Iris pigment epithelial cell (primary cell): ENCODE results near the gene PRDX5.
A peak's percentile ranks its signal among the peaks of the same experiment; 100 is the strongest.

ENCODE experiments used
- DNase-seq: peaks from one replicate; pipeline ENCODE4 v3.0.0-alpha.2; 2011; ENCODE audit warnings: low read depth

Gene PRDX5

DNA sequence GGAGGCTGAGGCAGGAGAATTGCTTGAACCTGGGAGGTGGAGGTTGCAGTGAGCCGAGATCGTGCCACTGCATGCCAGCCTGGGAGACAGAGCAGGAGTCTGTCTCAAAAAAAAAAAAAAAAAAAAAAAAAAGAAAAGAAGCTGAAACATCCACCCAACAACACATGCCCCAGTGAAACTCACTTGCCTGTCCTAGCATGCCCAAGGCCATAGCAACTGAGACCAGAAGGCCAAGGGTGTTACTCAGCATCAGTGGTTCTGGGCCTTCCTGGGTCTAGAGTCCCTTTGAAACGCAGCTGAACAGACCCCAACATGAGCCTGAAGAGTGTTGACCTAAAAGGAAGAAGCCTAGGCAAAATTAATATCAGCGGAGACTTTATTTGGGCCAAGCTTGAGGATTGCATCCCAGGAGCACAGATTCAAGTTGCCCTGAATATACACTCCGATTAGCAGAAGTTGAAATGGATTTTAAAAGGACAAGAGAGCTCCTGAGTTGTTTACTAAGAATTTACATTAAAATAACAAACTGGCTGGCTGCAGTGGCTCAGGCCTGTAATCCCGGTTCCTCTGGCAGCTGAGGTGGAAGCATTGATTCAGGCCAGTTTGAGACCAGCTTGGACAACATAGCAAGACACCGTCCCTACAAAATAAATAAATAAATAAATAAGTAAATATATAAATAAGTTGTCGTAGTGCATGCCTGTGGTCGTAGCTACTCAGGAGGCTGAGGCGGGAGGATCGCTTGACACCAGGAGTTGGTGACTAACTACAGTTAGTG lies 7.0 kb downstream of the PRDX5 start:
- DNase-seq = no peak

DNA sequence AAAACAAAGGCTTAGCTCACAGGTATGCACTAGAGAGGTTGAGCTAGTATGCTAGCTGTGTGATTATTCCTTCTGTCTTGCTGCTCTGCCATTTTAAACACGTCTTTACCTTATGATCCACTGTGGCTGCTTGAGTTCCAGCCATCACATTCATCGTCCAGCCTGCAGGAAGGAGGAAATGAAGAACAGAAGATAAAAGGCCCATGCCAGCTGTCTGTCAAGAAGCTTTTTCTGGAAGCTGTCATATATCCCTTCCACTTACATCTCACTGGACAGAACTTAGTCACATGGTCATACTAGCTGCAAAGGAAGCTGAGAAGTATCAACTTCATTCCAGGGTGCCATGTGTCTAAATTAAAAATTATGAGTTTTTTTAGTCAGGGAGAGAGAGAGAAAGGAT lies 9.5 kb downstream of the PRDX5 start:
- no peak for DNase-seq

DNA sequence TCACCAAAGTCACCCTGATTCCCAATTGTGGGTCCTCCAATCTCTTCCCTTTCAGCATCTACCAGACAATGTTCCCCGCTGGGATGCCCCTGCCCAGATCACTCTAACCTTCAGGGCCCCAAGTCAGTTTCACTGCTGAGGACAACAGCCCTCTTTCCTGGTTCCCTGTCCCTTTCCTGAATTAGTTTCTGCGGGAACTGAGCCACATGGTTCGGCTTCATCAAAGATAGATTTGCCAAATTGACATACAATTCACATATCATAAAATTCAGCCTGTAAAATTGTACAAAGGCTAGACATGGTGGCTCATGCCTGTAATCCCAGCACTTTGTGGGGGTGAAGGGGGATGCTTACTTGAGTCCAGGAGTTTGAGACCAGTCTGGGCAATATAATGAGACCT lies 10.1 kb downstream of the PRDX5 start:
- no peak for DNase-seq

DNA sequence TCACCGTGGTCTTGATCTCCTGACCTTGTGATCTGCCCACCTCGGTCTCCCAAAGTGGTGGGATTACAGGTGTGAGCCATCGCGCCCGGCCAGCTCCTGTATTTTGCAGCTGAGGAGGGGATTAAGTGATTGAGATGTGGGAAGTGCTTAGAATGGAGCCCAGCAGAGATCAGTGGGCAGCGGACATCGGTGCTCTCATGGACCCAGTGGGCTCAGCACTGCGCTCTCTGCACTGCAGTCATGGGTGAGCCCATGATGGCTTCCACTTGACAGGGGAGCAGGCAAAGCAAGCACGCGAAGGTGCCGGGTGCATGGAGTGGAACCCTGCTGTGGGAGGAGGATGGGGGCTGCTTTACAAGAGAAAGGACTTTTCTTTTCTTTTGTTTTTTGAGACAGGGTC lies 13.0 kb downstream of the PRDX5 start:
- no peak for DNase-seq

DNA sequence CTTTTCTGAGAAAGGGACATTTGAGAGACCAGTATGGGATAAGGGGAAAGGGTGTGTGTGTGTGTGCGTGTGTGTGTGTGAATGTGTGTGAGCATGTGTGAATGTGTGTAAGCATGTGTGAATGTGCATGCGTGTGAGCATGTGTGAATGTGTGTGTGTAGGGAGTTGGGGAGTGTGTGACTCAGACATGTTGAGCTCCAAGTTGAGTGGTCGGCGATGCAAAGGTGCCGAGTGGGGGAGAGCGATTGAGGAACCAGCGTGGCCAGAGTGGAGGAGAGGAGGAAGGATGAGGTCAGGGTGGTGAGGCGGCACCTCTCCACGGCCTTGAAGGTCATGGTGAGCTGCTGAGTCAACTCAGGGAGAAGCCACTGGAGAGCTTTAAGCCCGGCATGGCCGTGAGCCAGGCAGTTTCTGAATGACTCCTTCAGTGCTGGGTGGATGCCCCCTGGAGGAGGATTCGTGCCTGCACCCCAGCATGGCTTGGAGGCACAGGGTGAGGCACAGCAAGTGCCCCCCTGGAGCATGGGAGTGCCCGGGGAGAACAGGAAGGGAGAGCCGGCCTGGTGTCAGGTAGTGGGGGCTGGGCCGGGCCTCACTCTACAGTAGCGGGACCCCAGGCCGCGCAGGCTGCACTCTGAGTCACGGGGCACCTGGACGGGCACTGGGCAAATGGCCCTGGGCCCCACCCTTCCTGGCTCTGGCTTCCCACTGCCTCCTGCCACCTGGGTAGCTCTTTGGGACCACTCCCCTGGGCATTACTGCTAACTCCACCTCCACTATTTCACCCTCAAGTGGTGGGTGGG lies 13.8 kb downstream of the PRDX5 start:
- DNase-seq = peak; percentile 93

DNA sequence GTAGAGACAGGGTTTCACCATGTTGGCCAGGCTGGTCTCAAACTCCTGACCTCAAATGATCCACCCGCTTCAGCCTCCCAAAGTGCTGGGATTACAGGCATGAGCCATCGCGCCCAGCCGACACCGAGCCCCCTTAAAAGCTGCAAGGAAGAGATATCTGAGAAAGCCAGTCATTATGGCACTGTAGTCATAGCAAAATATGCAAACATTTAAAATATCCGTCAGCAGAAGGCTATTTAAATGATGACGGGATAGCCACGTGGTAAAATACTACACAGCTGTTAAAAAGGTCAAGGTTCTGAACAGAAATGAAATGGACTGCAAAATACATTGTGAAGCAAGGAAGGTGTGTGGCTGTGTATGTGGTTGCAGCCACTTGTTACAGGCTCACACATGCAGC lies 15.6 kb downstream of the PRDX5 start:
- no peak for DNase-seq

DNA sequence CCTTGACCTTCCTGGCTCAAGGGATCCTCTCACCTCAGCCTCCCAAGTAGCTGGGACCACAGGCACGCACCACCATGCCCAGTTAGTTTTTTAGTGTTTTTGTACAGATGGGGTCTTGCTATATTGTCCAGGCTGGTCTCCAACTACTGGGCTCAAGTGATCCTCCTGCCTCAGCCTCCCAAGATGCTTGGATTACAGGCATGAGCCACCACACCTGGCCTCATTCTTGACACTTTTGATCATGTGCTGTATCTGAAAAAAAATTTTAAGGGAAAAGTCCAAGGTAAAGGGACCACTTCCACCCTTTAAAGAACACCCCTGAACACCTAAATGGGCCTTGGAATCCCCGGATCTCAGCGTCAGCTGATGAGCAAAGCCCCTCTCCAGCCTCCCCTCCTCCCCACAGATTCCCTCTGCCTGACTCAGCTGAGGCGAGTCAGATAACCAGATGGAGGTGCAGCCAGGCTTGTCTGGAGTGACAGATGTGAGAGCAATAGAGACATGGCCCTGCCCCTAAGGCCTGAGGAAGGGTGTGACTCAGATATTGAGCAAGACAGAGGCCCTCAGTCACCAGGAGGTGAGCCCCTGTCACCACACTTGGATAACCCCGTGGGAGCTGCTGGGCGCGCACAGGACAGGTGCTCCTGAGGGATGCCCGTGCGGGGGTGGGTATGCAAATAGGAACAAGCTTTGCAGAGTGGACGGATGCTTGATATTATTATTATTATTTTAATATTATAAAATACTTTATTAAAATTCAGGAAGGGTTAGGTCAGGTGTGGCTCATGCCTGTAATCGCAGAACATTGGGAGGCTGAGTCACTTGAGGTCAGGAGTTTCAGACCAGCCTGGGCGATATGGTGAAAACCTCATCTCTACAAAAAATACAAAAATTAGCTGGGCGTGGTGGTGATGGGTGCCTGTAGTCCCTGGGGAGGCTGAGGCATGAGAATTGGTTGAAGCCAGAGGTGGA lies 17.1 kb downstream of the PRDX5 start:
- peak; percentile 96 for DNase-seq

DNA sequence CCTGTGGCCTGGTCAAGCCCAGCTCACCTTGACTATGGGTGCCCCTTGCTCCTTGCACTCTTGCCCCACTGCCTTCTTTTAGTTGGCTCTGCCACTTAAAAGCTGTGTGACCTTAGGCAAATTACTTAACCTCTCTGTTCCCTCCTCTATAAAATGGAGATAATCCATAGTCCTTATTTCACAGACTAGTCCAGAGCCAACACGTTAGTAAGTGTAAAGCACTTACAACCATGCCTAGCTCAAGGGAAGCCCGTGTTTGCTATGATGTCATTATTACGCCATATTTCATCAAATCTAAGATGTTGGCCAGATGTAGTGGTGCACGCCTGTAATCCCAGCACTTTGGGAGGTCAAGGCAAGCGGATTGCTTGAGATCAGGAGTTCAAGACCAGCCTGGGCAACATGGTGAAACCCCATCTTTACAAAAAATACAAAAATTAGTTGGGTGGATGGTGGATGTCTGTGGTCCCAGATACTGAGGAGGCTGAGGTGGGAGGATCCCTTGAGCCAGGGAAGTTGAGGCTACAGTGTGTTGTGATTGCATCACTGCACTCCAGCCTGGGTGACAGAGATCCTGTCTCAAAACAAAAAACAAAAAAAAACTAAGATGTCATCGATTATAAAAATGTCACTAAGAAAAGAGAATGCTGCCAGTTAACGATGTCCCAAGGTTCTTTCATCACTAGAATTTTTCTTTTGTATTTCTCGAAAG lies 19.8 kb downstream of the PRDX5 start:
- no peak for DNase-seq

DNA sequence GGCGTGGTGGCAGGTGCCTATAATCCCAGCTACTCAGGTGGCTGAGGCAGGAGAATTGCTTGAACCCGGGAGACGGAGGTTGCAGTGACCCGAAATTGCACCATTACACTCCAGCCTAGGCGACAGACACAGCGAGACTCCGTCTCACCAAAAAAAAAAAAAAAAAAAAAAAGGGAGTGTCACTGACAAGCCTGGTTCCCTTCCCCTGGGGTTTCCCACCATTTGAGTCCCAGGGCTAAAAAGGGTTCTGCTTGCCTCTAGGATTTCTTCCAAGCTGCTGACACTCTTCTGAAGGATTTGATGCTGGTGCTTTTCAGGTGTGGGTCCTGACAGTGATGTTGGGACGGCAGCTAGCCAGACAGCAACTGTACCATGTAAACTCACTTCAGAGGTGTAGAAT lies 20.8 kb downstream of the PRDX5 start:
- DNase-seq = no peak

DNA sequence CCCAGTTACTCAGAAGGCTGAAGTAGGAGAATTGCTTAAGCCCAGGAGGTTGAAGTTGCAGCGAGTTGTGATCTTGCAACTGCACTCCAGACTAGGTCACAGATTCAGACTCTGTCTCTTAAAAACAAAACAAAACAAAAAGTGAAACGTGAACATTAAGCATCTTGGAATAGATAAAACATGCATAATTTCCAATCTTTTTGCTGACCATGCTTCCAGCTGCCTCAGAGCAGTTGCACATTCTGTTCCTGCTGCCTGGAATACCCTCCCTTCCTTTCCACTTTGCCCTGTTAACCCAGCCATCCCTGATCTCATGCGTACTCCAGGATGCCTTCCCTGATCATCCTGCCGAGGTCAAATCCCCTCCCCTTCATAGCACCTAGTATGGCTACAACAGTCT lies 21.4 kb downstream of the PRDX5 start:
- DNase-seq = no peak

DNA sequence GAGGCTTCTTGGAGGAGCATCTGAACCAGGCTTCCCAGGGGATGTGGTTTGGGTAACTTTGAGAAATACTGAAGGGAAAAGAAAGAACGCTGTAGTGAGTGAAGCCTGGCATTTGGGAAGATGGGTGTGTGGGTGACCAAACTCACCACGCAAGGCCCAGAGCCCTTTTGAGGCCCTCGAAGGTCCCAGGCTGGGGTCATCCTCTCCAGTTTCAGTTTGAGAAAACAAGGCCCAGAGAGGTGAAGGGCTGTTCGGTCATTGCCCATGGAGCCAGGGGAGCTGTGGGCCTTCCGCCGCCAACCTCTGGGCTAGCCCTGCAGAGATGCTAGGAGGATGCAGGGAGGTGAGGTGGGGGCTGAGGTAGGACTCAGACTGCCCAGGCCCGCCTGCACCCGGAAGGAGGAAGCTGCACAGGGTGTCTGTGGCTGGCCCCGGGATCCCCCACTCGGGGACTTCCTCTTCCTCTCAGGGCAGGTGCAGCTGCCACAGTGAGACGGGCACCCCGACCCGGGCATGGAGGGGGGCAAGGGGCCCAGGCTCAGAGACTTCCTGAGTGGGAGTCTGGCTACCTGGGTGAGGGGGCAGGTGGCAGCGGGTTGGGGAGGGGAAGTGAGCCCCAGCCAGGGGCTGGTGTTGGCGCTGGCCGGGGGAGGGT lies 22.0 kb downstream of the PRDX5 start, which contains the start of gene CCDC88B:
CCDC88B (plus strand) TSS at position 451 of the 655 bp plus-strand sequence; CDS start at position 514, 63 bp downstream.
- DNase-seq = no peak

DNA sequence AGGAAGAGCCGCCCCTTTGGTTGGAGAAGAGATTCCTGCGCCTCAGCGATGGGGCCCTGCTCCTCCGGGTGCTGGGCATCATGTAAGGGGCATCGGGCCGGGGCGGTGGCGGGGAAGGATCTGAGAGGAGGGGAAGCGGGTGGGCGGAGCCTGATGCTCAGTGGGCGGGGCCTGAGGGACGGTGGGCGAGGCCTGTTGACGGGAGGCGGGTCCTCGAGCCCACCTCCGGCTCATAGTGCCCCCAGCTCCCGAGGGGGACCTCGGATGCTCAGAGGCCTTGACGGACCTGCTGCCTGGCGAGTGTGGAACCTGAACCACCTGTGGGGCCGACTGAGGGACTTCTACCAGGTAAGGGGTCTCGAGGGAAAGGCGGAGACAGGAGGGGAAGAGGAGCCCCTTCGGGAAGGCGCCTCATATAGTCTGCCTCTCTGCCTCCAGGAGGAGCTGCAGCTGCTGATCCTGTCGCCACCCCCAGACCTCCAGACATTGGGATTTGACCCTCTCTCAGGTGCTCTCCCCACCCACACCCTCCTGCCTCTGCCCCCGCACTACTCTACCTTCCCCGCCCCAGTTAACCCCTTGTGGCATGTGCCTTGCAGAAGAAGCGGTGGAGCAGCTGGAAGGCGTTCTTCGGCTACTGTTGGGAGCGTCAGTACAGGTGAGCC lies 22.9 kb downstream of the PRDX5 start:
- DNase-seq = no peak

DNA sequence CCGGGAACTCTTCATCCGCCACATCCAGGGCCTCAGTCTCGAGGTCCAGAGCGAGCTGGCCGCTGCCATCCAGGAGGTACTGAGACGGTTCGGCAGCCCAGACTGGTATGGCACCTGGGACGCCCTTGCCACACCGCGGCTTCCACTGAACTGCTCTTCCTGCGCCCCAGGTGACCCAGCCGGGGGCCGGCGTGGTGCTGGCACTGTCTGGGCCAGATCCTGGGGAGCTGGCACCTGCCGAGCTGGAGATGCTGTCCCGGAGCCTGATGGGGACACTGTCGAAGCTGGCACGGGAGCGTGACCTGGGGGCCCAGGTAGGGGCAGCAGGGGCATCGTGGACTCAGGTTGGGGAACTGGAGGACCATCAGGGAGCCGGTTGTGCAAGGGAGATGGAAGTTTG lies 23.5 kb downstream of the PRDX5 start:
- no peak for DNase-seq

DNA sequence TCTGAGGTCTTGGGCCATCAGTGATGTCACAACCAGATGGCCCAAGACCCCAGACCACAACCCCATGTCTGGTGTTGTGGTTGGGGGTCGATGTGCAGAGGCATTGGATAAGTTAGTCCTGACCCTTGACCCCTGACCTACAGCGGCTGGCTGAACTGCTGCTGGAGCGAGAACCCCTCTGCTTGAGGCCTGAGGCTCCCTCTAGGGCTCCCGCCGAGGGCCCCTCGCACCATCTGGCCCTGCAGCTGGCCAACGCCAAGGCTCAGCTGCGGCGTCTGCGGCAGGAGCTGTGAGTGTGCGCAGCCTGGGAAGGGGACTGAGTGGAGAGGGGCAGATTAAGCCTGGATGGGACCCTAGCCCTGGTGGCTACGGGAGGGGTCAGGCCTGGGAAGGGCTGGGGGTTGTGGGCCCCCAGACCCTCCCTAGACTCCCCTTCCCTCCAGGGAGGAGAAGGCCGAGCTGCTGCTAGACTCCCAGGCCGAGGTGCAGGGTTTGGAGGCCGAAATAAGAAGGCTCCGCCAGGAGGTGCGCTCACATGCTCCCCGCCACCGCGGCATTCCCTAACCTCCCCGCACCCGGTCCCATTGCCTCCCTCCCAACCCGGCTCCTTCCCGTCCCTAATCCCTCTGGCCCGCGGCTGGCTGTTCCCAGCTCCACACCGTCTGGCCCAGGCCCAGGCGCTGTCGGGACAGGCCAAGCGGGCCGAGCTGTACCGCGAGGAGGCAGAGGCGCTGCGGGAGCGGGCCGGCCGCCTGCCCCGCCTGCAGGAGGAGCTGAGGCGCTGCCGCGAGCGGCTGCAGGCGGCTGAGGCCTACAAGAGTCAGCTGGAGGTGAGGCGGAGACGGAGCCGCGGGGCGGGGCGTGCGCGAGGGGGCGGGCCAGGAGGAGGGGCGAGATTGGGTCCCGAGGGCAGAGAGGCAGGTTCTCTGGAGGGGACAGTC lies 24.2 kb downstream of the PRDX5 start:
- peak; percentile 91 for DNase-seq

DNA sequence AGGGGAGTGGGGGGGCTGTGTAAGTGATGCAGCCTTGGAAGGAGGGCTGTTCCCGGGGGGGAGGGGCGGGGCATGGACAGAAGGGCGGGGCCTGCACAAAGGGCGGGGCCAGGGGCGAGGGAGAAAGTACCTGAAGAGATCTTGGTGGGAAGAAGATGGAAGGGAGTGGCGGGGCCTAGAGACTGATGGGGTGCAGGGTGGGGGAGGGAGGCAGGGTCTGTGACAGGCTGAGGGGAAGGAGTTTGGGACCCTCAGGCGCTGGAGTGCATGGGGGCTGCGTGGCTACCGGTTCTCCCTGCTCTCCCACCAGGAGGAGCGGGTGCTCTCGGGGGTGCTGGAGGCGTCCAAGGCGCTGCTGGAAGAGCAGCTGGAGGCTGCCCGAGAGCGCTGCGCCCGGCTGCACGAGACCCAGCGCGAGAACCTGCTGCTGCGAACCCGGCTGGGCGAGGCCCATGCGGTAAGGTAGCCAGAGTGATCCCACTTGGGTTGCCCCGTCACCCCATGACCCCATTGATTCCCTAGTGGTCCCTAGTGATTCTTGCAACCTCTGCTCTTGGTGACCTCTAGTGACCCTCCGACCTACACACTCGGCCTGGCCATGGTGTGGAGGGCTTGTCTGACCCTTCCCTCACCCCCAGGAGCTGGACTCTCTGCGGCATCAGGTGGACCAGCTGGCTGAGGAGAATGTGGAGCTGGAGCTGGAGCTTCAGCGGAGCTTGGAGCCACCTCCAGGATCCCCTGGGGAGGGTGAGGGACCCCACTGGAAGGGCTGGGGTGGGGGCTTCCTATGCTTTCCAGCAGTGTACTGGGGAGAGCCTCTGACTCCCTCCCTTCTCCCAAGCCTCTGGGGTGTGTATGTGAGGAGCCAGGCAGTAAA lies 25.2 kb downstream of the PRDX5 start:
- DNase-seq = no peak

DNA sequence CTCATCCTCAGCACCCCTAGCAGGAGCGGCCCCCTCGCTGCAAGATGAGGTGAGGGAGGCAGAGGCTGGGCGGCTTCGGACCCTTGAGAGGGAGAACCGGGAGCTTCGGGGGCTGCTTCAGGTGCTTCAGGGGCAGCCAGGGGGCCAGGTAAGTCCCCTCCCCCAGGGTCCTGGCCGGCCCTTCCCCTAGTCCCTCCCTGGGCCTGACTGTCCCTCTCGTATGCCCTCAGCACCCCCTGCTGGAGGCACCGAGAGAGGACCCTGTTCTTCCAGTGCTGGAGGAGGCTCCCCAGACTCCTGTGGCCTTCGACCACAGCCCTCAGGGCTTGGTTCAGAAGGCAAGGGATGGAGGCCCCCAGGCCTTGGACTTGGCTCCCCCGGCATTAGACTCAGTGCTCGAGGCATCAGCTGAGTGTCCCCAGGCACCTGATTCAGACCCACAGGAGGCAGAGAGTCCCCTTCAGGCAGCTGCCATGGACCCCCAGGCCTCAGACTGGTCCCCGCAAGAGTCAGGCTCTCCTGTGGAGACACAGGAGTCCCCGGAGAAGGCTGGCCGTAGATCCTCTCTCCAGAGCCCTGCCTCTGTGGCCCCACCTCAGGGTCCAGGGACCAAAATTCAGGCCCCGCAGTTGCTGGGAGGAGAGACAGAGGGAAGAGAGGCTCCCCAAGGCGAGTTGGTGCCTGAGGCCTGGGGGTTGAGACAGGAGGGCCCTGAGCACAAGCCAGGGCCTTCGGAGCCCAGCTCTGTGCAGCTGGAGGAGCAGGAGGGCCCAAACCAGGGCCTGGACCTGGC lies 26.0 kb downstream of the PRDX5 start:
- DNase-seq = no peak

DNA sequence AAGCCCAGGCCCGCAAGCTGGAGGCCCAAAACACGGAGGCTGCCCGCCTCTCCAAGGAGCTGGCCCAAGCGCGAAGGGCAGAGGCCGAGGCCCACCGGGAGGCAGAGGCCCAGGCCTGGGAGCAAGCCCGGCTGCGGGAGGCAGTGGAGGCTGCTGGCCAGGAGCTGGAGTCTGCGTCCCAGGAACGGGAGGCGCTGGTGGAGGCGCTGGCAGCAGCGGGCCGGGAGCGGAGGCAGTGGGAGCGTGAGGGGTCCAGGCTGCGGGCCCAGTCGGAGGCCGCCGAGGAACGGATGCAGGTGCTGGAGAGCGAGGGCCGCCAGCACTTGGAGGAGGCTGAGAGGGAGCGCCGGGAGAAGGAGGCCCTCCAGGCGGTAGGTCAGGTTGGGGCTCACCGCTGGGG lies 26.9 kb downstream of the PRDX5 start:
- no peak for DNase-seq
